CD14-positive monocyte (primary cell): ENCODE data around the gene TBCD. TPM values are rescaled to one million over a fixed set of nuclear protein-coding genes. Genes with fewer than 3 reads are reported as not detected.
A peak's percentile ranks its signal among the peaks of the same experiment; 100 is the strongest.

Experiments used
- DNase-seq, 3 donors: peaks; one replicate each; pipeline ENCODE4 v3.0.0-alpha.2; 2011 to 2022
- H2AFZ ChIP-seq: 2 replicates; pipeline ENCODE4 v1.6.0; 2012; ENCODE audit warnings: mild to moderate bottlenecking, low read depth, low read length, inconsistent platforms; ENCODE audit not compliant: insufficient read depth, poor library complexity, severe bottlenecking
- H3K27ac ChIP-seq, 2 donors: 1 replicate in 1 of 2; 2 replicates in 1 of 2; pipeline ENCODE4 v1.5.1; 2012 to 2013; ENCODE audit warnings: low read length in 2 of 2, control low read depth in 1 of 2, inconsistent platforms in 1 of 2, low read depth in 1 of 2, mild to moderate bottlenecking in 1 of 2
- H3K27me3 ChIP-seq, 2 donors: one replicate each; pipeline versions ENCODE4 v1.6.0 to v1.6.1; 2011 to 2013; ENCODE audit warnings: low read length in 2 of 2; ENCODE audit not compliant: control insufficient read depth in 2 of 2, insufficient read depth in 2 of 2
- H3K36me3 ChIP-seq, 2 donors: replicated peaks in 1 of 2; 1 replicate in 1 of 2; 2 replicates in 1 of 2; pipeline versions ENCODE4 v1.5.1 to v1.6.1; 2012 to 2013; ENCODE audit warnings: low read length in 2 of 2, control low read depth in 1 of 2, inconsistent platforms in 1 of 2, mild to moderate bottlenecking in 1 of 2; ENCODE audit not compliant: insufficient read depth in 2 of 2, control insufficient read depth in 1 of 2
- H3K4me1 ChIP-seq, 2 donors: 1 replicate in 1 of 2; 2 replicates in 1 of 2; pipeline versions ENCODE4 v1.5.1 to v1.6.1; 2012 to 2013; ENCODE audit warnings: low read length in 2 of 2, control low read depth in 1 of 2, inconsistent platforms in 1 of 2, mild to moderate bottlenecking in 1 of 2, moderate library complexity in 1 of 2; ENCODE audit not compliant: insufficient read depth in 2 of 2, control insufficient read depth in 1 of 2
- H3K4me2 ChIP-seq: replicated peaks from 2 replicates; pipeline ENCODE3; 2012; ENCODE audit warnings: low read length, moderate library complexity, mild to moderate bottlenecking; ENCODE audit not compliant: poor library complexity, severe bottlenecking; ENCODE audit errors: extremely low read depth
- H3K4me3 ChIP-seq, 3 experiments: fragments of 200-600 bp in 1 of 3; sonication (generic) in 1 of 3; replicated peaks in 1 of 3; 1 replicate in 2 of 3; 2 replicates in 1 of 3; pipeline ENCODE4 v1.5.1; 2011 to 2013; ENCODE audit warnings: low read length in 3 of 3, mild to moderate bottlenecking in 3 of 3, control low read depth in 2 of 3, low read depth in 2 of 3, inconsistent platforms in 1 of 3, moderate library complexity in 1 of 3
- H3K79me2 ChIP-seq: 2 replicates; pipeline ENCODE4 v1.6.0; 2012; ENCODE audit warnings: mild to moderate bottlenecking, control low read depth, inconsistent platforms, low read length, moderate library complexity; ENCODE audit not compliant: insufficient read depth
- H3K9ac ChIP-seq: 2 replicates; pipeline ENCODE4 v1.6.0; 2017; ENCODE audit warnings: low read length, mild to moderate bottlenecking; ENCODE audit not compliant: insufficient read depth, poor library complexity, severe bottlenecking
- H3K9me3 ChIP-seq, 2 donors: replicated peaks in 1 of 2; 1 replicate in 1 of 2; 2 replicates in 1 of 2; pipeline versions ENCODE4 v1.5.1 to v1.6.1; 2012 to 2013; ENCODE audit warnings: low read length in 2 of 2, control low read depth in 1 of 2; ENCODE audit not compliant: control insufficient read depth in 1 of 2, insufficient read depth in 1 of 2
- H4K20me1 ChIP-seq: 2 replicates; pipeline ENCODE4 v1.6.0; 2012; ENCODE audit warnings: mild to moderate bottlenecking, low read length, control low read depth, moderate library complexity; ENCODE audit not compliant: insufficient read depth
- H3K27ac Mint-ChIP-seq, 7 donors: one replicate each; pipeline ENCODE4 v1.8.0; 2020; ENCODE audit warnings: mild to moderate bottlenecking in 7 of 7, mixed read lengths in 7 of 7, moderate library complexity in 6 of 7, inconsistent platforms in 2 of 7
- H3K27me3 Mint-ChIP-seq, 3 donors: one replicate each; pipeline ENCODE4 v1.8.0; 2021 to 2022; ENCODE audit warnings: low read depth in 3 of 3, mild to moderate bottlenecking in 3 of 3, mixed read lengths in 3 of 3, moderate library complexity in 3 of 3, inconsistent platforms in 1 of 3
- H3K36me3 Mint-ChIP-seq, 2 donors: one replicate each; pipeline ENCODE4 v1.8.0; 2020; ENCODE audit warnings: mixed read lengths in 2 of 2, inconsistent platforms in 1 of 2, mild to moderate bottlenecking in 1 of 2
- H3K4me1 Mint-ChIP-seq: one replicate; pipeline ENCODE4 v1.8.0; 2020; ENCODE audit warnings: mild to moderate bottlenecking, mixed read lengths
- H3K4me3 Mint-ChIP-seq, 2 donors: one replicate each; pipeline ENCODE4 v1.8.0; 2020; ENCODE audit warnings: mild to moderate bottlenecking in 2 of 2, mixed read lengths in 2 of 2, moderate library complexity in 1 of 2
- H3K9me3 Mint-ChIP-seq, 7 donors: one replicate each; pipeline ENCODE4 v1.8.0; 2020 to 2022; ENCODE audit warnings: mixed read lengths in 7 of 7, mild to moderate bottlenecking in 6 of 7, moderate library complexity in 6 of 7, inconsistent platforms in 2 of 7
- WGBS: methylation state at CpG from one replicate; pipeline ENCODE4 v1.1.5; 2013; ENCODE audit warnings: missing lambda C conversion rate; ENCODE audit not compliant: insufficient coverage; 5-methylcytosine and 5-hydroxymethylcytosine counted together
- intact Hi-C, 2 donors: fragments of 100-400 bp; cut with micrococcal nuclease; formaldehyde crosslinking; loops; one replicate each; pipeline versions ENCODE4 v1.15.0 to v1.15.1; 2023
- polyA plus RNA-seq, 3 donors: library from polyadenylated mRNA; depleted of rRNA in 1 of 3; unstranded in 2 of 3; stranded (reverse) in 1 of 3; fragments of 300-500 nt in 2 of 3; fragments of >200 nt in 1 of 3; fragmentation: Illumina TruSeq in 2 of 3; gene quantifications; 1 replicate in 2 of 3; 2 replicates in 1 of 3; pipeline ENCODE4 v1.2.3, GENCODE V29; 2012 to 2021
- TF ChIP-seq, protein P1 (sequence below): fragments of 200-600 bp; IDR thresholded peaks from one replicate; pipeline ENCODE4 v1.8.0; 2022; ENCODE audit warnings: antibody characterized with exemption, mild to moderate bottlenecking

TBCD gene
- polyA plus RNA-seq, 3 donors, result 54.7 to 74.0 (median 66.6) TPM

DNA sequence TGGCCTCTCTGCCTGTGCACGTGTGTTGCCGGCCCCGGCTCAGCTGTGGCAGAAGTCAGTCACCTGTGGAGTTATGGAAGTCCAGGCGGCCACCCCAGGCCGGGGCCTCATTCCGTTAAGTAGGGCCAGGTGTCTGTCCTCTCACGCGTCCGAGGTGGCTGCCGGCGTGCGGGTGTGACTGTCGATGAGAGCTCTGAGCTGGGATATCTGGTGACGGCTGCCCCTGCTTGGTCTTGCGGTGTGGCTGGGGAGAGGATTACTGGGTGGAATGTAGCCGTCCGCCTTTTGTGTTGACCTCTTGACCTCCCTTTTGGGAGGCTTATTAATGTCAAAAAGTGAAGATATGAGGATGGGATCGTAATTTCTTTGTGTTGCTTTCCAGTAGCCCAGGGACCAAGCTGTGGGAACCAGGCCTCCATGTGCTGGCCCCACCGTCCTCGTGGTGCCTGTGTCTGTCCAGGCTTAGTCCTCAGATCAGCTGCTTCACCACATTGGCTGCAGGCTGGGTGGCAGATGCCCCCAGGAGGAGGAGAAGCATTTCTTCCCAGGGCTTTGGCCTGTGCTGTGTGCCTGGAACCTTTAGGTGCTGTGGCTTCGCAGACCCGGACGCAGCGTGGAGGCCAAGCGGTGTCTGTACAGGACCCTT, 111.0 kb downstream of the TBCD start:
- 97% methylated on average over 19 of the region's 25 CpGs for WGBS
- Histone ChIP-seq H3K9ac (no peak overlapping the region), H3K9me3 (no peaks in the 10 kb centered on the region), H3K79me2 (peaks cover 18% of the 10 kb centered on the region), H3K4me2 (no peak overlapping the region), H3K4me1 (peaks cover 38 to 45% of the 10 kb centered on the region in 2 donors), H2AFZ (no peak overlapping the region), H3K4me3 (no peak overlapping the region), H3K36me3 (no peaks in the 10 kb centered on the region), H3K27ac (no peak overlapping the region), H4K20me1 (no peaks in the 10 kb centered on the region), H3K27me3 (no peaks in the 10 kb centered on the region)
- no peak for DNase-seq
- Mint-ChIP-seq H3K4me3 (no peak overlapping the region), H3K4me1 (peaks cover 40% of the 10 kb centered on the region), H3K27me3 (peaks cover 0 to 1% (median 0%) of the 10 kb centered on the region in 3 donors), H3K36me3 (peaks cover 27 to 37% of the 10 kb centered on the region in 2 donors), H3K27ac (peak overlapping the region in 2 of 7 donors; percentile 13 to 36), H3K9me3 (no peaks in the 10 kb centered on the region)
- TF ChIP-seq, protein P1, sequence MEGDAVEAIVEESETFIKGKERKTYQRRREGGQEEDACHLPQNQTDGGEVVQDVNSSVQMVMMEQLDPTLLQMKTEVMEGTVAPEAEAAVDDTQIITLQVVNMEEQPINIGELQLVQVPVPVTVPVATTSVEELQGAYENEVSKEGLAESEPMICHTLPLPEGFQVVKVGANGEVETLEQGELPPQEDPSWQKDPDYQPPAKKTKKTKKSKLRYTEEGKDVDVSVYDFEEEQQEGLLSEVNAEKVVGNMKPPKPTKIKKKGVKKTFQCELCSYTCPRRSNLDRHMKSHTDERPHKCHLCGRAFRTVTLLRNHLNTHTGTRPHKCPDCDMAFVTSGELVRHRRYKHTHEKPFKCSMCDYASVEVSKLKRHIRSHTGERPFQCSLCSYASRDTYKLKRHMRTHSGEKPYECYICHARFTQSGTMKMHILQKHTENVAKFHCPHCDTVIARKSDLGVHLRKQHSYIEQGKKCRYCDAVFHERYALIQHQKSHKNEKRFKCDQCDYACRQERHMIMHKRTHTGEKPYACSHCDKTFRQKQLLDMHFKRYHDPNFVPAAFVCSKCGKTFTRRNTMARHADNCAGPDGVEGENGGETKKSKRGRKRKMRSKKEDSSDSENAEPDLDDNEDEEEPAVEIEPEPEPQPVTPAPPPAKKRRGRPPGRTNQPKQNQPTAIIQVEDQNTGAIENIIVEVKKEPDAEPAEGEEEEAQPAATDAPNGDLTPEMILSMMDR, result no peak
- intact Hi-C loops, result no loop called here

DNA sequence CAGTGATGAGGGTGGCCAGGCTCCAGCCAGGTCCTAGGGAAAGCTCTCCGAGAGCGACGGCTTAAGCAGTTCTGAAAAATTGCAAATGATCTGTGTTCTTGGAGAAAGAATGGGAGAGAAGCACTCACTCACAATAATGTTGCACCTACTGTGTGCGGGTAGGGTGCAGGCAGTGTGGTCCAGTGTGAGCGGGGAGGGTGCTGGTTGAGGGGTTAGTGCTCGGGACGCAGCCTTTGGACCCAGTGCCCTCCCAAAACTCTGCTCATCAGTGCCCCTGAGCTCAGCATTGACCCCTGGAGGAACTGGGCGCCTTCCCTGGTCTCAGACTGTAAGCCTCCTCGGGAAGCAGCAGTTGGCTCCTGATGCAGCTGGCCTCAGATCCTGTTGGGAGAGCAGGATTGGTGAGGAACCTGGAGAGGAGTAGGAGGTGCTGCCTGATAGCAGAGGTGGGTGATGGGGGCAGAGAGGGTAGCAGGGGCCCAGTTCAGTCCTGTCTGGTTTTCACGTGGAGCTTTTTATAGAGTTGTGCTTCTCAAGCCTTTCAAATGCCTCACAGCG, 111.6 kb downstream of the TBCD start:
- Histone ChIP-seq H2AFZ (no peak overlapping the region), H3K27me3 (no peaks in the 10 kb centered on the region), H3K9me3 (no peaks in the 10 kb centered on the region), H3K79me2 (peaks cover 18% of the 10 kb centered on the region), H3K4me1 (peaks cover 38 to 43% of the 10 kb centered on the region in 2 donors), H3K36me3 (no peaks in the 10 kb centered on the region), H3K27ac (peak overlapping the region in 1 of 2 donors; percentile 18), H3K9ac (no peak overlapping the region), H3K4me2 (no peak overlapping the region), H4K20me1 (no peaks in the 10 kb centered on the region), H3K4me3 (no peak overlapping the region)
- Mint-ChIP-seq H3K4me3 (no peak overlapping the region), H3K9me3 (no peaks in the 10 kb centered on the region), H3K4me1 (peaks cover 38% of the 10 kb centered on the region), H3K27ac (peak overlapping the region in 3 of 7 donors; percentile 13 to 81 (median 53)), H3K27me3 (peaks cover 0 to 1% (median 0%) of the 10 kb centered on the region in 3 donors), H3K36me3 (peaks cover 28 to 39% of the 10 kb centered on the region in 2 donors)
- no peak for DNase-seq
- TF ChIP-seq, protein P1, result no peak
- WGBS, result 87% methylated on average over 5 of the region's 11 CpGs
- intact Hi-C loops, result no loop called here
